ENCODE results near the gene WWTR1. TPM values are rescaled to one million over a fixed set of nuclear protein-coding genes. Genes with fewer than 3 reads are reported as not detected.

The WWTR1 gene
- total and polyA plus RNA-seq, 2 of the 4 experiments (the other 2 are of a cell fraction), result 38.9 to 65.3 TPM

DNA sequence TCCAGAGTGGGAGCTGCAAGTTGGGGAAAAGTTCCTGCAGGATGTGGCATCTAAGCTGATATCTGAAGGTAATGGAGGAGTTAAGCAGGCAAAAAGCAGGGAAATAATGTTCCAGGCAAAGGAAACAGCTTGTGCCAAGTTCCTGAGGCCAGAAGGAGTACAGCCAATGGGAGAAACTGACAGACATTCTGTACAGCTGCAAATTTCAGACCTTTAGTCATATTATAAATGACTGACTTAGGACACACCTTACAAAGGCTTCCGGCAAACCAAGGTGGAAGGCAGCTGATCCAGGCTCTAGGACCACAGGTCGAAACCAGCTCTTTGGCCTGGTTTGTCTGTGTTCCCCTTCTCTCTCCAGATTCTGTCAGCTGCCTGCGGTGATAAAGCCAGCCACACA is 9.3 kb downstream of the WWTR1 start:
- WGBS, 2 experiments (ENCODE audit: extremely low coverage in 2 of 2, insufficient read length in 1 of 2), result no CpG with 5 or more reads among the region's 3 CpGs
- no peak overlapping the region for H3K27ac ChIP-seq (ENCODE audit: insufficient read depth, low read length)
- no peak overlapping the region; a peak in 1 of 4 replicates for H4K8ac ChIP-seq (ENCODE audit: low read depth in 2 of 2, low read length in 2 of 2)
- H2AFZ ChIP-seq (replicated peaks; ENCODE audit: low read length, poor library complexity), result no peak overlapping the region
- BruUV-seq (replicated peaks), result no TSS peak
- no peak overlapping the region for H2BK120ac ChIP-seq (ENCODE audit: low read depth, low read length)
- no peak overlapping the region for H3K4me3 ChIP-seq (ENCODE audit: insufficient read depth, low read depth, low read length)
- TF ChIP-seq SMC3 (IDR thresholded peaks at IDR 0.05; ENCODE audit: low read depth, low read length), result no peak
- no peak for TF ChIP-seq FOS (IDR thresholded peaks at IDR 0.05; ENCODE audit: low read depth, low read length)
- no peak for TF ChIP-seq NFE2L2 (IDR thresholded peaks at IDR 0.05; ENCODE audit: low read depth, low read length)
- TF ChIP-seq MAZ (IDR thresholded peaks at IDR 0.05; ENCODE audit: borderline replicate concordance, low read depth, low read length), result no peak
- no peak for TF ChIP-seq BHLHE40 (IDR thresholded peaks at IDR 0.05; ENCODE audit: low read depth, low read length)
- no peak for TF ChIP-seq CHD1 (IDR thresholded peaks at IDR 0.05; ENCODE audit: low read depth, low read length)
- TF ChIP-seq, protein P1, sequence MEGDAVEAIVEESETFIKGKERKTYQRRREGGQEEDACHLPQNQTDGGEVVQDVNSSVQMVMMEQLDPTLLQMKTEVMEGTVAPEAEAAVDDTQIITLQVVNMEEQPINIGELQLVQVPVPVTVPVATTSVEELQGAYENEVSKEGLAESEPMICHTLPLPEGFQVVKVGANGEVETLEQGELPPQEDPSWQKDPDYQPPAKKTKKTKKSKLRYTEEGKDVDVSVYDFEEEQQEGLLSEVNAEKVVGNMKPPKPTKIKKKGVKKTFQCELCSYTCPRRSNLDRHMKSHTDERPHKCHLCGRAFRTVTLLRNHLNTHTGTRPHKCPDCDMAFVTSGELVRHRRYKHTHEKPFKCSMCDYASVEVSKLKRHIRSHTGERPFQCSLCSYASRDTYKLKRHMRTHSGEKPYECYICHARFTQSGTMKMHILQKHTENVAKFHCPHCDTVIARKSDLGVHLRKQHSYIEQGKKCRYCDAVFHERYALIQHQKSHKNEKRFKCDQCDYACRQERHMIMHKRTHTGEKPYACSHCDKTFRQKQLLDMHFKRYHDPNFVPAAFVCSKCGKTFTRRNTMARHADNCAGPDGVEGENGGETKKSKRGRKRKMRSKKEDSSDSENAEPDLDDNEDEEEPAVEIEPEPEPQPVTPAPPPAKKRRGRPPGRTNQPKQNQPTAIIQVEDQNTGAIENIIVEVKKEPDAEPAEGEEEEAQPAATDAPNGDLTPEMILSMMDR (conservative IDR thresholded peaks at IDR 0.05; ENCODE audit: low read depth, low read length), result no peak
- no peak for TF ChIP-seq RFX5 (IDR thresholded peaks at IDR 0.05; ENCODE audit: low read depth, low read length)
- TF ChIP-seq POLR2A (IDR thresholded peaks at IDR 0.05; ENCODE audit: low read depth, low read length), result no peak
- no peak for TF ChIP-seq RCOR1 (IDR thresholded peaks at IDR 0.05; ENCODE audit: insufficient replicate concordance, low read length)
- TF ChIP-seq MXI1 (IDR thresholded peaks at IDR 0.05; ENCODE audit: borderline replicate concordance, low read depth, low read length), result no peak
- TF ChIP-seq CEBPB (IDR thresholded peaks at IDR 0.05; ENCODE audit: low read depth, low read length), result no peak
- TF ChIP-seq USF2 (IDR thresholded peaks at IDR 0.05; ENCODE audit: low read depth, low read length), result no peak
- TF ChIP-seq MAFK (IDR thresholded peaks at IDR 0.05; ENCODE audit: low read depth, low read length), result no peak
- TF ChIP-seq RAD21 (IDR thresholded peaks at IDR 0.05; ENCODE audit: low read length), result no peak
- no peak for TF ChIP-seq ELK1 (IDR thresholded peaks at IDR 0.05; ENCODE audit: borderline replicate concordance, low read depth, low read length)
- intact Hi-C loops (cut with micrococcal nuclease), result no loop called here
- no peak overlapping the region for H3K18ac ChIP-seq (ENCODE audit: low read depth, low read length)
- H4K20me1 ChIP-seq (ENCODE audit: insufficient read depth, low read length), result peaks cover 54% of the 10 kb centered on the region
- no peak overlapping the region for H2AK5ac ChIP-seq (ENCODE audit: low read depth, low read length)
- H3K56ac ChIP-seq (ENCODE audit: extremely low read depth, insufficient read depth, low read length), result no peak overlapping the region
- no peak overlapping the region for H3K9ac ChIP-seq (ENCODE audit: low read depth, low read length)
- ChIA-PET POLR2A (ENCODE audit: unreplicated experiment) (no interaction called here), CTCF (no interaction called here)
- H2AK9ac ChIP-seq (replicated peaks; ENCODE audit: low read depth, low read length, poor library complexity), result peak overlapping the region; percentile 52
- no peak overlapping the region for H2BK15ac ChIP-seq (ENCODE audit: low read depth, low read length)
- H2BK20ac ChIP-seq (ENCODE audit: low read depth, low read length), result no peak overlapping the region
- H3K79me1 ChIP-seq (ENCODE audit: low read depth in 1 of 2, low read length in 2 of 2), result peaks cover 29 to 82% of the 10 kb centered on the region in 2 experiments
- H3K4me1 ChIP-seq (ENCODE audit: control insufficient read depth, insufficient read depth, low read length), result peaks cover 10% of the 10 kb centered on the region
- H3K4ac ChIP-seq (ENCODE audit: low read depth, low read length), result peak overlapping the region; percentile 11; the same call in 1 of the 2 replicates
- peaks cover 13% of the 10 kb centered on the region for H3K9me1 ChIP-seq (ENCODE audit: insufficient read depth, low read length)
- dilution Hi-C loops (cut with HindIII; ENCODE audit: low sequenced_read_pairs, unreplicated experiment), result no loop called here
- no peaks in the 10 kb centered on the region for H3K9me3 ChIP-seq (ENCODE audit: control insufficient read depth, insufficient read depth, low read length)
- peak; percentile 9; the same call in 1 of the 2 replicates for ATAC-seq (ENCODE audit: low read depth)
- no peak overlapping the region for H4K5ac ChIP-seq (ENCODE audit: low read depth, low read length)
- H2BK5ac ChIP-seq (ENCODE audit: low read depth, low read length, poor library complexity, severe bottlenecking), result no peak overlapping the region
- H3K27me3 ChIP-seq (ENCODE audit: control insufficient read depth, insufficient read depth, low read length), result no peaks in the 10 kb centered on the region
- 0 out of 2 replicates have a peak overlapping the region, but pooled peaks have one; percentile 19 for H3K14ac ChIP-seq (replicated peaks; ENCODE audit: low read depth, low read length)
- H3K23ac ChIP-seq (ENCODE audit: low read depth, low read length), result peak overlapping the region; percentile 29; the same call in 1 of the 2 replicates
- in situ Hi-C loops (cut with MboI; ENCODE audit: low sequenced_read_pairs), result no loop called here
- H3K36me3 ChIP-seq (ENCODE audit: control insufficient read depth, insufficient read depth, low read length), result peaks cover 35% of the 10 kb centered on the region
- no peak for DNase-seq
- no peak overlapping the region; the same call in 1 of the 2 replicates for H3K4me2 ChIP-seq (ENCODE audit: low read depth, low read length)
- H4K91ac ChIP-seq (ENCODE audit: insufficient read depth, low read depth, low read length), result no peak overlapping the region

Data from IMR-90 (cell line).